OCI-LY7 (cell line): ENCODE results near the gene PLS3.

Source experiments
- EZH2phosphoT487 ChIP-seq: fragments of 200-600 bp; sonication (generic); IDR thresholded peaks from 2 replicates; pipeline ENCODE4 v1.6.1; 2018; ENCODE audit warnings: low read depth, borderline replicate concordance, mild to moderate bottlenecking, mixed run types, antibody characterized with exemption, low read length, moderate library complexity, mixed read lengths
- TF ChIP-seq, protein P1 (sequence below): fragments of 200-600 bp; sonication (generic); conservative IDR thresholded peaks from 2 replicates; pipeline ENCODE4 v1.5.1; 2014; ENCODE audit warnings: mild to moderate bottlenecking, antibody characterized with exemption, low read length, moderate library complexity, mixed read lengths

- TF ChIP-seq, protein P1, sequence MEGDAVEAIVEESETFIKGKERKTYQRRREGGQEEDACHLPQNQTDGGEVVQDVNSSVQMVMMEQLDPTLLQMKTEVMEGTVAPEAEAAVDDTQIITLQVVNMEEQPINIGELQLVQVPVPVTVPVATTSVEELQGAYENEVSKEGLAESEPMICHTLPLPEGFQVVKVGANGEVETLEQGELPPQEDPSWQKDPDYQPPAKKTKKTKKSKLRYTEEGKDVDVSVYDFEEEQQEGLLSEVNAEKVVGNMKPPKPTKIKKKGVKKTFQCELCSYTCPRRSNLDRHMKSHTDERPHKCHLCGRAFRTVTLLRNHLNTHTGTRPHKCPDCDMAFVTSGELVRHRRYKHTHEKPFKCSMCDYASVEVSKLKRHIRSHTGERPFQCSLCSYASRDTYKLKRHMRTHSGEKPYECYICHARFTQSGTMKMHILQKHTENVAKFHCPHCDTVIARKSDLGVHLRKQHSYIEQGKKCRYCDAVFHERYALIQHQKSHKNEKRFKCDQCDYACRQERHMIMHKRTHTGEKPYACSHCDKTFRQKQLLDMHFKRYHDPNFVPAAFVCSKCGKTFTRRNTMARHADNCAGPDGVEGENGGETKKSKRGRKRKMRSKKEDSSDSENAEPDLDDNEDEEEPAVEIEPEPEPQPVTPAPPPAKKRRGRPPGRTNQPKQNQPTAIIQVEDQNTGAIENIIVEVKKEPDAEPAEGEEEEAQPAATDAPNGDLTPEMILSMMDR, result no peak
- no peak for TF ChIP-seq EZH2phosphoT487
These were observed 41.3 kb downstream of the PLS3 start for GRCh38 chrX:115602308-115602707.
